Measurements from ENCODE around the gene CC2D1A. TPM values are rescaled to one million over a fixed set of nuclear protein-coding genes. Genes with fewer than 3 reads are reported as not detected.
"Not testable (repeated sequence)": the region's sequence is repeated elsewhere in the genome, so short reads cannot be mapped to it uniquely, and the experiment has no call there.

The CC2D1A gene
- total and polyA plus RNA-seq, 8 donors, result 24.8 to 381 (median 38.5) TPM

DNA sequence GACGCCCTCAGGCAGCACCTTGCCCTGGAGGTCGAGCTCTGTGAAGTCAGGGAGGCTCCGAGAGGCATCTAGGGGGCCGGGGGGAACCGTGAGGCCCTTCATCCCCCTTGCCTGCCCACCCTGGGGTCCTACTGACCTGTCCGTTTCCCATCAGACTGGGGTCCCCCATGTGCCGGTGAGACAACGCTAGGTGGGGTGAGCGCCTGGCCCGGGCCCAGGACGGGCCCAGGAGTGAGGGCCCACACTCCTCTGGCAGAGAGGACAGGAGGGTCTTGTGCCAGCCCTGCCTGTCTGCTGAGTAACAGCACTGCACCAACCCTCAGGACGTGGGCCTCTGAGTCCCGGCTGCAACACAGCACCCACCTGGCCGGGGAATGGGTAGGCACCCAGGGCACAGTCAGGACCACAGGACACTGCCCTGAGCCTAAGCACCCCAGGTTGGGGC is 60.7 kb downstream of the CC2D1A start:
- no peak for DNase-seq
- H3K4me3 ChIP-seq, result no peak overlapping the region
- TF ChIP-seq, protein P1, sequence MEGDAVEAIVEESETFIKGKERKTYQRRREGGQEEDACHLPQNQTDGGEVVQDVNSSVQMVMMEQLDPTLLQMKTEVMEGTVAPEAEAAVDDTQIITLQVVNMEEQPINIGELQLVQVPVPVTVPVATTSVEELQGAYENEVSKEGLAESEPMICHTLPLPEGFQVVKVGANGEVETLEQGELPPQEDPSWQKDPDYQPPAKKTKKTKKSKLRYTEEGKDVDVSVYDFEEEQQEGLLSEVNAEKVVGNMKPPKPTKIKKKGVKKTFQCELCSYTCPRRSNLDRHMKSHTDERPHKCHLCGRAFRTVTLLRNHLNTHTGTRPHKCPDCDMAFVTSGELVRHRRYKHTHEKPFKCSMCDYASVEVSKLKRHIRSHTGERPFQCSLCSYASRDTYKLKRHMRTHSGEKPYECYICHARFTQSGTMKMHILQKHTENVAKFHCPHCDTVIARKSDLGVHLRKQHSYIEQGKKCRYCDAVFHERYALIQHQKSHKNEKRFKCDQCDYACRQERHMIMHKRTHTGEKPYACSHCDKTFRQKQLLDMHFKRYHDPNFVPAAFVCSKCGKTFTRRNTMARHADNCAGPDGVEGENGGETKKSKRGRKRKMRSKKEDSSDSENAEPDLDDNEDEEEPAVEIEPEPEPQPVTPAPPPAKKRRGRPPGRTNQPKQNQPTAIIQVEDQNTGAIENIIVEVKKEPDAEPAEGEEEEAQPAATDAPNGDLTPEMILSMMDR (IDR thresholded peaks at IDR 0.05), result no peak
- TF ChIP-seq POLR2A (IDR thresholded peaks at IDR 0.05), result no peak
- no peak for TF ChIP-seq POLR2AphosphoS5 (IDR thresholded peaks at IDR 0.05)
- intact Hi-C loops (cut with DNase I; ENCODE audit: low total_unique reads), result no loop called here
- no peaks in the 10 kb centered on the region for H3K27me3 ChIP-seq
- H3K36me3 ChIP-seq, result peaks cover 53 to 100% (median 99%) of the 10 kb centered on the region in 4 donors
- no peak overlapping the region for H3K27ac ChIP-seq
- H3K9me3 ChIP-seq, result no peaks in the 10 kb centered on the region
- H3K4me1 ChIP-seq, result peaks cover 0 to 11% (median 2%) of the 10 kb centered on the region in 4 donors
- 93 to 100% (median 94%) methylated on average over 1 to 14 of the region's 14 CpGs for WGBS, 5 donors

DNA sequence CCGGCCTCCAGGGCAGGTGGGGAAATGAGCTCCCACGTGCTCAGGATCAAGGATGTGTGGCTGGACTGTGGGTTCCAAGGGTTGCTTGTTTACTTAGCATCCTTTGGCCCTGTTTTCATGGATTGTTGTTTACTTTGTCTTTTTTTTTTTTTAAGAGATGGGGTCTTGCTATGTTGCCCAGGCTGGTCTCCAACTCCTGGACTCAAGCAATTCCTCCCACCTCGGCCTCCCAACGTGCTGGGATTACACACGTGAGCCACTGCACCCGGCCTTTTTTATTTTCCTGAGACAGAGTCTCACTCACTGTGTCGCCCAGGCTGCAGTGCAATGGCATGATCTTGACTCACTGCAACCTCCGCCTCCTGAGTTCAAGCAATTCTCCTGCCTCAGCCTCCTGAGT is 61.2 kb downstream of the CC2D1A start:
- H3K9me3 ChIP-seq; H3K27me3 ChIP-seq; intact Hi-C loops (cut with DNase I; ENCODE audit: low total_unique reads); H3K27ac ChIP-seq; DNase-seq; H3K4me1 ChIP-seq; H3K4me3 ChIP-seq: not testable (repeated sequence)
- H3K36me3 ChIP-seq, result peaks cover 49 to 100% (median 99%) of the 10 kb centered on the region in 4 donors
- 91 to 97% (median 95%) methylated on average over 8 of the region's 8 CpGs for WGBS, 5 donors

DNA sequence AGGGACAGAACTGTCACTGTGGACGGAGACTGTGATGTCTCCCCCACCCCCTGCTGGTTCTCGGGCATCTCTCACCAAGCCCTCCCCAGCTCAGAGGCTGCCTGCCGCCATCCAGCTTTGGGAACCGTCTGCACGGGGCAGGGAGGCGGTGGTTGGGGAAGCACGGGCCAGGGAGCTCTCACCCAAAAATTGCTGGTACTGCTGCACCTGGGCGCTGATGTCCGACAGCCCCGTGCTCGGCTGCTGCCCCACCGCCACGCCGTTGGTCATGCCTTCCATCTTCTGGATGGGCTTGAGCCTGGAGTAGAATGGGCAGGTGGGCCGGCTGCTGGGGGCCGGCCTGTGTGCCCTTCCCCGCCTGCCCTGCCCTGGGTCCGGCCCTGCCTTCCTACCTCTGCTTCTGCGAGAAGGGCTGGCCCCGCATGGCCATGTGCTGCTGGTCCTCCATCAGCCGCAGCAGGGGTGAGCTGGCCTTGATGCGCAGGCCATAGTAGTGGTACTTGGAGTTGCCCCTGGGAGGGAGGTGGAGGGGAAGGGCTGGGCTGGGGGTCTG is 62.5 kb downstream of the CC2D1A start:
- Histone ChIP-seq H3K36me3 (peaks cover 58 to 100% (median 99%) of the 10 kb centered on the region in 4 donors), H3K4me1 (no peaks in the 10 kb centered on the region), H3K9me3 (no peaks in the 10 kb centered on the region), H3K4me3 (no peak overlapping the region), H3K27ac (no peak overlapping the region), H3K27me3 (no peaks in the 10 kb centered on the region)
- no peak for DNase-seq
- intact Hi-C loops (cut with DNase I; ENCODE audit: low total_unique reads), result no loop called here
- WGBS, 5 donors, result 85 to 96% (median 93%) methylated on average over 10 to 22 of the region's 22 CpGs
- TF ChIP-seq EP300 (IDR thresholded peaks at IDR 0.05), result no peak
- TF ChIP-seq POLR2A (IDR thresholded peaks at IDR 0.05), result no peak
- TF ChIP-seq, protein P1 (IDR thresholded peaks at IDR 0.05), result no peak
- TF ChIP-seq POLR2AphosphoS5 (IDR thresholded peaks at IDR 0.05), result no peak

DNA sequence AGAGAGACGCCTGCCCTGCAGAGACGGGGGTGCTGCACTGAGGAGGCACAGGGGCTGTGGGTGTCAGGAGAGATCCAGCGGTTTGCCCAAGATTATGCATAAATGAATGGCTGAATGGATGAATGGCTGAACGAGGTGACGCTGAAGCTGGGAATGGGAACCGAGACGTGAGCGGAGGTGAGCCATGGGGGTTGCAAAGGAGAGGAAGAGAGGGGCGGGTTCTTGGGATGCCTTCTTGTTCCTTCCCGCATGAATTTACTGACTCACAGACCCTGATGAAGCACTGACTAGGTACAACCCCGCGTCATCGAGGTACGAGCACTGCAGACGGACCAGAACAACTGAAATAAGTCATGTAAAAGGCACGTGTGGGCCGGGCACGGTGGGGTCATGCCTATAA is 63.0 kb downstream of the CC2D1A start:
- Histone ChIP-seq H3K36me3 (peaks cover 60 to 100% (median 98%) of the 10 kb centered on the region in 4 donors), H3K27ac (no peak overlapping the region)

DNA sequence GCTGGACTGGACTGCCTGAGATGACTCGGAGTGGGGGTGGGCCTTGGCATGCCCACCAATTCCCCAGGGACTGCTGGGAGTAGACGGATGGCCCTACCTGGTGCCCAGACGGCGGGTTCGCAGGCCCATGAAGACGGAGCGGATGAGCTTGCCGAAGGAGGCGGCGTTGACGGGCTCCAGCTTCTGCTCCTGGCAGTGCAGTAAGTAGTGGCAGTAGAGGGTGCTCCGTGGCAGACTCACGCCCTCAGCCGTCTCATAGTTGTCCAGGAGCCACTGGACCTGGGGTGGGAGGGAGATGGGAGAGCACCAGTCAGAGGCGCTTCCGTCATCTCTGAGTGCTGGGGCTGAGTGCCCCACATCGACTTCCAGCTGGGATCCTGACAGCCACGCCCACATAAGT is 63.9 kb downstream of the CC2D1A start:
- H3K4me3 ChIP-seq, result no peak overlapping the region
- no peak overlapping the region for H3K27ac ChIP-seq
- 85 to 94% (median 90%) methylated on average over 15 to 18 of the region's 18 CpGs for WGBS, 5 donors
- no peaks in the 10 kb centered on the region for H3K27me3 ChIP-seq
- DNase-seq, result no peak
- intact Hi-C loops (cut with DNase I; ENCODE audit: low total_unique reads), result no loop called here
- H3K4me1 ChIP-seq, result no peaks in the 10 kb centered on the region
- TF ChIP-seq POLR2A (IDR thresholded peaks at IDR 0.05) (no peak), EP300 (IDR thresholded peaks at IDR 0.05) (no peak), POLR2AphosphoS5 (IDR thresholded peaks at IDR 0.05) (no peak)
- TF ChIP-seq, protein P1 (IDR thresholded peaks at IDR 0.05), result no peak
- peaks cover 60 to 100% (median 96%) of the 10 kb centered on the region in 4 donors for H3K36me3 ChIP-seq
- no peaks in the 10 kb centered on the region for H3K9me3 ChIP-seq

More for the DNA sequence above, 63.0 kb downstream of the CC2D1A start:
- no peaks in the 10 kb centered on the region for H3K9me3 ChIP-seq
- H3K4me1 ChIP-seq, result no peaks in the 10 kb centered on the region
- WGBS, 5 donors, result 90 to 94% (median 93%) methylated on average over 18 of the region's 18 CpGs
- intact Hi-C loops (cut with DNase I; ENCODE audit: low total_unique reads), result no loop called here
- H3K27me3 ChIP-seq, result no peaks in the 10 kb centered on the region
- H3K4me3 ChIP-seq, result no peak overlapping the region
- DNase-seq, result no peak
- TF ChIP-seq POLR2A (IDR thresholded peaks at IDR 0.05), result no peak
- TF ChIP-seq POLR2AphosphoS5 (IDR thresholded peaks at IDR 0.05), result no peak

DNA sequence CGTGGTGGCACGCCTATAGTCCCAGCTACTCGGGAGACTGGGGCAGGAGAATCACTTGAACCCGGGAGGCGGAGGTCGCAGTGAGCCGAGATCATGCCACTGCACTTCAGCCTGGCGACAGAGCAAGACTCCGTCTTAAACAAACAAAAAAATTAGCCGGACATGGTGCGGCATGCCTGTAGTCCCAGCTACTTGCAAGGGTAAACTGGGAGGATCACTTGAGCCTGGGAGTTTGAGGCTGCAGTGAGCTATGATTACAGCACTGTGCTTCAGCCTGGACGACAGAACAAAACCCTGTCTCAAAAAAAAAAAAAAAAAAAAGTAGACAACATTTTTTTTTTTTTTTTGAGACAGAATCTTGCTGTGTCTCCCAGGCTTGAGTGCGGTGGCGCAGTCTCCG is 65.9 kb downstream of the CC2D1A start:
- WGBS, 5 donors, result 81 to 97% (median 89%) methylated on average over 14 to 15 of the region's 15 CpGs
- H3K4me1 ChIP-seq; H3K4me3 ChIP-seq; DNase-seq; intact Hi-C loops (cut with DNase I; ENCODE audit: low total_unique reads); H3K27me3 ChIP-seq; H3K9me3 ChIP-seq; H3K27ac ChIP-seq: not testable (repeated sequence)
- peaks cover 44 to 100% (median 94%) of the 10 kb centered on the region in 4 donors for H3K36me3 ChIP-seq

Data from stomach (tissue), 9 donors.